BLaER1 treated with 17β-estradiol and CSF1 and Interleukin-3, amounts not matched to agents 10 nM and 100 nM (cell line): ENCODE results near the gene PDK1.
"Not testable (repeated sequence)": the region's sequence is repeated elsewhere in the genome, so short reads cannot be mapped to it uniquely, and the experiment has no call there.

Experiments
- H3K27ac ChIP-seq, 11 experiments: shearing (Covaris generic); formaldehyde crosslinking; 2 replicates each; pipeline ENCODE4 v1.8.1; 2022
- H3K27me3 ChIP-seq, 11 experiments: shearing (Covaris generic); formaldehyde crosslinking; 2 replicates each; pipeline ENCODE4 v1.8.1; 2022
- H3K36me3 ChIP-seq, 11 experiments: shearing (Covaris generic); formaldehyde crosslinking; 2 replicates each; pipeline ENCODE4 v1.8.1; 2022
- H3K4me1 ChIP-seq, 10 experiments: shearing (Covaris generic); formaldehyde crosslinking; 2 replicates each; pipeline ENCODE4 v1.8.1; 2022
- H3K4me2 ChIP-seq, 11 experiments: shearing (Covaris generic); formaldehyde crosslinking; 2 replicates each; pipeline ENCODE4 v1.8.1; 2022
- H3K4me3 ChIP-seq, 10 experiments: shearing (Covaris generic); formaldehyde crosslinking; 2 replicates each; pipeline ENCODE4 v1.8.1; 2022
- H3K9ac ChIP-seq, 11 experiments: shearing (Covaris generic); formaldehyde crosslinking; 2 replicates each; pipeline ENCODE4 v1.8.1; 2022
- H3K9me3 ChIP-seq, 11 experiments: shearing (Covaris generic); formaldehyde crosslinking; replicated peaks in 1 of 11; 2 replicates each; pipeline ENCODE4 v1.8.1; 2022
- H4K20me1 ChIP-seq, 11 experiments: shearing (Covaris generic); formaldehyde crosslinking; 2 replicates each; pipeline ENCODE4 v1.8.1; 2022
- Cebpa-rat ChIP-seq, 11 experiments: shearing (Covaris generic); IDR thresholded peaks; 2 replicates each; pipeline ENCODE4 v1.8.1; 2022

The PDK1 gene

GRCh38 chr2:172516299-172516698 is 39.6 kb upstream of the PDK1 start:
- Histone ChIP-seq H3K4me3 (no peak overlapping the region), H3K4me2 (peak overlapping the region in 3 of 11 experiments; percentile 9 to 49 (median 41); a peak in 5 of 22 replicates), H3K27me3 (no peaks in the 10 kb centered on the region), H3K27ac (peak overlapping the region in 2 of 11 experiments; percentile 46 to 60; a peak in 4 of 22 replicates), H4K20me1 (no peaks in the 10 kb centered on the region), H3K36me3 (peaks cover 21 to 70% (median 45%) of the 10 kb centered on the region in 11 experiments), H3K4me1 (peaks cover 13 to 44% (median 20%) of the 10 kb centered on the region in 10 experiments), H3K9ac (0 out of 22 replicates have a peak overlapping the region, but pooled peaks of 1 of the 11 experiments have one; percentile 24), H3K9me3 (peaks cover 54 to 100% (median 94%) of the 10 kb centered on the region in 11 experiments)
- TF ChIP-seq Cebpa-rat (IDR thresholded peaks at IDR 0.05) = no peak

DNA sequence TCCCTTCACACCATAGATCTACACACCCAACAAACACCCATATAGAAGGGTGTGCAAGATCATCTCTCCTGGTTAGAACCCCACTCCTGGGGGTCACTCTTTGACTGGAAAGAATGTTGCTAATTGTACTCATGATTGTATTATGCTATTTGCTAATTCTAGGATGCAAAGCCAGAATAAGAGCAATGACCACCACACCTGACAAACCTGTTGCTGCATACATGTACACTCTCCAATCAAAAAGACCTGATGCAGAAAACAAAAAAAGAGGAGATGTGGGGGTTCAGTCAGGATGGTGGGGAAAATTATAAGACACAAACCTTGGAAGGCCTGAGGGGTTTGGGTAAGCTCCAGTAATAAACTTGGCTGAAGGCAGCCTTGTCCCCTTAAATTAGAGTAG is 36.9 kb upstream of the PDK1 start:
- Histone ChIP-seq H3K4me1 (peaks cover 5 to 32% (median 9%) of the 10 kb centered on the region in 10 experiments), H3K27me3 (no peaks in the 10 kb centered on the region), H3K36me3 (peaks cover 12 to 62% (median 47%) of the 10 kb centered on the region in 11 experiments; a peak in 19 of 22 replicates), H3K4me2 (no peak overlapping the region), H3K9ac (no peak overlapping the region), H3K4me3 (no peak overlapping the region), H3K27ac (no peak overlapping the region), H3K9me3 (peaks cover 42 to 99% (median 89%) of the 10 kb centered on the region in 11 experiments), H4K20me1 (no peaks in the 10 kb centered on the region)
- no peak for TF ChIP-seq Cebpa-rat (IDR thresholded peaks at IDR 0.05)

DNA sequence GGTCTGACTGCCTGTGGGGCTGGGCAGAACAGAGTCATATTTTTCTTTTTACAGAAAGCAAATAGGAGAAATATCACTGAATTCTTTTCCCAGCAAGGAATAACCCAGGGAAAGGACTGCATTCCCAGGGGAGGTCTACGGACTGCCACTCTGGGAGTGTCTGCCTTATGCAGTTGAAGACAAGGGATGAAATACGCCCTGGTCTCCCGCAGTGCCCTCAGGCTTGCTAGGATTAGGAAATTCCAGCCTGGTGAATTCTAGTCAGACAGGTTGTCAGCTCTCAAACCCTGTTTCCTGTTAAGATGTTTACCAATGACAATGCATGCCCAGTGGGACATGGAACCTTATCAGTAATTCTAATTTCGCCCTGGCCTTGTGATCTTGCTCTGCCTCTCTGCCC is 30.3 kb upstream of the PDK1 start:
- no peak for TF ChIP-seq Cebpa-rat (IDR thresholded peaks at IDR 0.05)
- Histone ChIP-seq H3K27me3 (no peaks in the 10 kb centered on the region), H3K9ac (no peak overlapping the region), H3K4me3 (no peak overlapping the region), H3K27ac (no peak overlapping the region), H3K4me2 (no peak overlapping the region), H3K36me3 (peaks cover 18 to 70% (median 46%) of the 10 kb centered on the region in 11 experiments; a peak in 20 of 22 replicates), H4K20me1 (no peaks in the 10 kb centered on the region), H3K9me3 (peaks cover 73 to 97% (median 83%) of the 10 kb centered on the region in 11 experiments), H3K4me1 (no peaks in the 10 kb centered on the region)

GRCh38 chr2:172531309-172531708 is 24.6 kb upstream of the PDK1 start:
- H3K27ac ChIP-seq = no peak overlapping the region

DNA sequence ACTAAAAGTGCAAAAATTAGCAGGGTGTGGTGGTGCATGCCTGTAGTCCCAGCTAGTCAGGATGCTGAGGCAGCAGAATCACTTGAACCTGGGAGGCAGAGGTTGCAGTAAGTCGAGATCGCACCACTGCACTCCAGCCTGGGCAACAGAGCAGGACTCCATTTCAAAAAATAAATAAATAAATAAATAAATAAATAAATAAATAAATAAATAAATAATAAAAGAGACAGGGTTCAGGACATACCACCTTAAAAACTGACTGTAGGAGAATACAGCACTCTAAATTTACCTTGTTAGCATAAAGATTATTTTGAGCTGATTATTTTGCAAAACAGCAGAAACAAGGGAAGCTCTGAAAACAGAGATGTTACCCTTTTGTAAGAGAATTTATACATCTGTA is 23.4 kb upstream of the PDK1 start:
- not testable (repeated sequence) for H3K27ac ChIP-seq, H3K9ac ChIP-seq, H3K27me3 ChIP-seq, H3K4me3 ChIP-seq, H3K4me1 ChIP-seq, H3K4me2 ChIP-seq, H4K20me1 ChIP-seq
- Histone ChIP-seq H3K9me3 (peaks cover 80 to 98% (median 89%) of the 10 kb centered on the region in 11 experiments), H3K36me3 (peaks cover 39 to 77% (median 61%) of the 10 kb centered on the region in 11 experiments)

More at GRCh38 chr2:172531309-172531708, 24.6 kb upstream of the PDK1 start:
- no peak overlapping the region for H3K9ac ChIP-seq
- H3K4me1 ChIP-seq = no peaks in the 10 kb centered on the region
- H3K4me3 ChIP-seq = no peak overlapping the region
- no peak overlapping the region for H3K4me2 ChIP-seq
- H3K9me3 ChIP-seq = peaks cover 80 to 98% (median 89%) of the 10 kb centered on the region in 11 experiments
- no peak for TF ChIP-seq Cebpa-rat (IDR thresholded peaks at IDR 0.05)
- H3K36me3 ChIP-seq = peaks cover 39 to 75% (median 60%) of the 10 kb centered on the region in 11 experiments
- no peaks in the 10 kb centered on the region for H4K20me1 ChIP-seq
- no peaks in the 10 kb centered on the region for H3K27me3 ChIP-seq

GRCh38 chr2:172533687-172534086 is 22.2 kb upstream of the PDK1 start:
- no peaks in the 10 kb centered on the region for H3K4me1 ChIP-seq
- H3K36me3 ChIP-seq = peaks cover 39 to 77% (median 61%) of the 10 kb centered on the region in 11 experiments
- peaks cover 91 to 98% (median 95%) of the 10 kb centered on the region in 11 experiments for H3K9me3 ChIP-seq
- H3K4me2 ChIP-seq = no peak overlapping the region
- H3K4me3 ChIP-seq = peak overlapping the region in 1 of 10 experiments; percentile 15; a peak in 1 of 20 replicates
- H3K9ac ChIP-seq = no peak overlapping the region
- TF ChIP-seq Cebpa-rat (IDR thresholded peaks at IDR 0.05) = no peak
- no peaks in the 10 kb centered on the region for H4K20me1 ChIP-seq
- H3K27me3 ChIP-seq = no peaks in the 10 kb centered on the region
- no peak overlapping the region for H3K27ac ChIP-seq

- Histone ChIP-seq H3K27ac (no peak overlapping the region), H3K9me3 (peaks cover 97 to 100% (median 99%) of the 10 kb centered on the region in 11 experiments), H4K20me1 (no peaks in the 10 kb centered on the region), H3K4me1 (no peaks in the 10 kb centered on the region), H3K36me3 (peaks cover 40 to 82% (median 69%) of the 10 kb centered on the region in 11 experiments), H3K4me3 (peak overlapping the region in 2 of 10 experiments; percentile 13 to 28; a peak in 1 of 20 replicates), H3K4me2 (no peak overlapping the region), H3K9ac (no peak overlapping the region), H3K27me3 (no peaks in the 10 kb centered on the region)
- no peak for TF ChIP-seq Cebpa-rat (IDR thresholded peaks at IDR 0.05)
These were observed 20.8 kb upstream of the PDK1 start for GRCh38 chr2:172535119-172535518.

- H3K4me3 ChIP-seq, H3K27ac ChIP-seq, H4K20me1 ChIP-seq, H3K9ac ChIP-seq, H3K27me3 ChIP-seq, H3K4me1 ChIP-seq, H3K4me2 ChIP-seq: not testable (repeated sequence)
- H3K9me3 ChIP-seq = peaks cover 97 to 100% (median 99%) of the 10 kb centered on the region in 11 experiments
- H3K36me3 ChIP-seq = peaks cover 25 to 81% (median 67%) of the 10 kb centered on the region in 11 experiments
These were observed 18.0 kb upstream of the PDK1 start for GRCh38 chr2:172537851-172538250.

DNA sequence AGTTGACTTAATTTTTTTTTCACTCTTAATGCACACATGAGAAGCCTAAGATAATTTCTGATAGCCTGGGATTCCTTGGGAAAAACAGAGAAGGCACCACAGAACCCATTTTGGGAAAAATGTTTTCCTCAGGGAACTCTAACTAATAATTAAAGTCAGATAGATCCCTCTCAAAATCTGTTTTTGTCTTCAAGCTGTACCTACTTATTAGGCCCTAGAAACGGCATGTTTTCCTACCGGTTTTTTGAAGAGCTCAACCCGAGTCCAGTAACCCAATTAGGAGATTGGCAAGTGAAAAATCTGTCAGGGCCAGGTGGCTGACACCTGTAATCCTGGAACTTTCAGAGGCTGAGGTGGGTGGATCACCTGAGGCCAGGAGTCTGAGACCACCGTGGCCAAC is 16.1 kb upstream of the PDK1 start:
- Histone ChIP-seq H3K36me3 (peaks cover 19 to 73% (median 61%) of the 10 kb centered on the region in 11 experiments), H3K27ac (no peak overlapping the region), H3K9me3 (peaks cover 96 to 100% (median 99%) of the 10 kb centered on the region in 11 experiments), H3K4me2 (no peak overlapping the region), H3K27me3 (no peaks in the 10 kb centered on the region), H3K4me3 (no peak overlapping the region), H3K9ac (no peak overlapping the region), H4K20me1 (no peaks in the 10 kb centered on the region), H3K4me1 (no peaks in the 10 kb centered on the region)
- TF ChIP-seq Cebpa-rat (IDR thresholded peaks at IDR 0.05) = no peak

GRCh38 chr2:172540421-172540820 is 15.5 kb upstream of the PDK1 start:
- Histone ChIP-seq H3K4me1 (no peaks in the 10 kb centered on the region), H3K9me3 (peaks cover 96 to 100% (median 99%) of the 10 kb centered on the region in 11 experiments), H3K27ac (no peak overlapping the region), H3K27me3 (no peaks in the 10 kb centered on the region), H3K9ac (no peak overlapping the region), H3K4me2 (no peak overlapping the region), H4K20me1 (no peaks in the 10 kb centered on the region), H3K4me3 (no peak overlapping the region), H3K36me3 (peaks cover 13 to 71% (median 55%) of the 10 kb centered on the region in 11 experiments; a peak in 21 of 22 replicates)
- TF ChIP-seq Cebpa-rat (IDR thresholded peaks at IDR 0.05) = no peak
